Measurements from ENCODE around the gene KDELR3.

Gene KDELR3

GRCh38 chr22:38440747-38441350, 27.0 kb upstream of the KDELR3 start:
- DNase-seq = no peak

- no peak for DNase-seq
These were observed 26.1 kb upstream of the KDELR3 start for GRCh38 chr22:38441620-38442287.

- no peak for DNase-seq
These were observed 24.8 kb upstream of the KDELR3 start for GRCh38 chr22:38442967-38443627.

GRCh38 chr22:38443628-38444521, 24.0 kb upstream of the KDELR3 start:
- DNase-seq = no peak

GRCh38 chr22:38444783-38445182, 23.1 kb upstream of the KDELR3 start:
- no peak for DNase-seq

GRCh38 chr22:38446018-38446601, 21.8 kb upstream of the KDELR3 start:
- no peak for DNase-seq

- no peak for DNase-seq
These were observed 18.8 kb upstream of the KDELR3 start for GRCh38 chr22:38448945-38449745.

- DNase-seq = no peak
These were observed 18.1 kb upstream of the KDELR3 start for GRCh38 chr22:38449776-38450175.

GRCh38 chr22:38450234-38450797, 17.6 kb upstream of the KDELR3 start:
- no peak for DNase-seq

- DNase-seq = no peak
These were observed 16.5 kb upstream of the KDELR3 start for GRCh38 chr22:38451404-38451803.

- no peak for DNase-seq
These were observed 16.0 kb upstream of the KDELR3 start for GRCh38 chr22:38451864-38452263.

- peak; percentile 35 for DNase-seq
These were observed 15.4 kb upstream of the KDELR3 start for GRCh38 chr22:38452373-38453065.

- no peak for DNase-seq
These were observed 14.7 kb upstream of the KDELR3 start for GRCh38 chr22:38453066-38453672.

GRCh38 chr22:38453996-38454352, 13.9 kb upstream of the KDELR3 start:
- no peak for DNase-seq

- no peak for DNase-seq
These were observed 13.4 kb upstream of the KDELR3 start for GRCh38 chr22:38454353-38455075.

- no peak for DNase-seq
These were observed 12.8 kb upstream of the KDELR3 start, which contains the start of gene KCNJ4 for GRCh38 chr22:38455076-38455529. Gene KCNJ4 (minus strand): TSS chr22:38455199. CDS start chr22:38428132, 27,067 bp downstream.

- DNase-seq = no peak
These were observed 12.2 kb upstream of the KDELR3 start for GRCh38 chr22:38455530-38456271.

- DNase-seq = no peak
These were observed 11.5 kb upstream of the KDELR3 start for GRCh38 chr22:38456272-38456835.

Measured in NCI-H226 (cell line).